GM11168 (cell line): ENCODE data around the gene IMMP2L.
"Not testable (repeated sequence)": the region's sequence is repeated elsewhere in the genome, so short reads cannot be mapped to it uniquely, and the experiment has no call there.

ENCODE experiments used
- in situ Hi-C: fragments of 300-500 bp; cut with MboI; formaldehyde crosslinking; loops from one replicate; pipeline ENCODE4 v1.12.0; 2022; ENCODE audit warnings: low sequenced_read_pairs; ENCODE audit not compliant: unreplicated experiment

The IMMP2L gene

DNA sequence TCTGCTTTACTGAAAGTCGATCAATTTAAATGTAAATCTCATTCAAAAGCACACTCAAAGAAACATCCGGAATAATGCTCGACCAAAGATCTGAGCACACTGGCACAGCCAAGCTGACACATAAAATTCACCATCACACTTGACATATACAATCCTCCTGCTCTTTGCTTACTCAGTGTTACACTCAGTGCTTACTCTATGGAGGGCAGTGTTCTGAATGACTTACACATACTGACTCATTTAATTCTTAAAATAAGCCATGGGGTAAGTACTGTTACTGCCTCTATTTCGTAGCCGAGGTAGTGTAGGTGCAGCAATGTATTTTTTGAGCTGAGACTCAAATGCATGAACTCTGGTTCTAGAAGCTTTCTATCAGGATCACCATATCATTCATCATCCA is 892.9 kb downstream of the IMMP2L start:
- in situ Hi-C loops: no loop called here

- in situ Hi-C loops: no loop called here
These were observed 897.5 kb downstream of the IMMP2L start for GRCh38 chr7:110664803-110665202.

DNA sequence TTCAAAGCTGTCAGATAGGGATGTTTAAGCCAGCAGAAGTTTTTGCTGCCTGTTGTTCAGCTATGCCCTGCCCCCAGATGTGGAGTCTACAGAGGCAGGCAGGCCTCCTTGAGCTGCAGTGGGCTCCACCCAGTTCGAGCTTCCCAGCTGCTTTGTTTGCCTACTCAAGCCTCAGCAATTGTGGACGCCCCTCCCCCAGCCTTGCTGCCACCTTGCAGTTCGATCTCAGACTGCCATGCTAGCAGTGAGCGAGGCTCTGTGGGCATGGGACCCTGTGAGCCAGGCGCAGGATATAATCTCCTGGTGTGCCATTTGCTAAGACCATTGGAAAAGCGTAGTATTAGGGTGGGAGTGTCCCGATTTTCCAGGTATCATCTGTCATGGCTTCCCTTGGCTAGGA is 901.7 kb downstream of the IMMP2L start:
- in situ Hi-C loops: not testable (repeated sequence)

DNA sequence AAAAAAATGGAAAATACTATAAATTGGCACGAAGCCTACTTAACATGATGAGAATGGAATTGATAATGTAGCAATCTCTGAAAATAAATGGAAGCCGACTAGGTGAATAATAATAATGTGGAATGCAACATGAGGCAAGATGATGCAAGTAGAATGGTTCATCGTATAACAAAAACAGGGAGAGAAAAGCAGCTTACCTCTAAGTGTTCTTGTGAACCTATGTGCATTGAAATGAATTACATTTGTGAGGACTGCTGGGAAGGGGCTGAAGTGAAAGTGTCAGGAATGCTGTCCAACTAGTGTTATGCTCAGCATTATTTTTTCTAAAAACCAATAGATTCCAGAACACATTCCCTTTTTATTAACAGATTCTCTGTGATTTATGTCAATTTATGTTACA is 912.0 kb downstream of the IMMP2L start:
- in situ Hi-C loops: no loop called here

DNA sequence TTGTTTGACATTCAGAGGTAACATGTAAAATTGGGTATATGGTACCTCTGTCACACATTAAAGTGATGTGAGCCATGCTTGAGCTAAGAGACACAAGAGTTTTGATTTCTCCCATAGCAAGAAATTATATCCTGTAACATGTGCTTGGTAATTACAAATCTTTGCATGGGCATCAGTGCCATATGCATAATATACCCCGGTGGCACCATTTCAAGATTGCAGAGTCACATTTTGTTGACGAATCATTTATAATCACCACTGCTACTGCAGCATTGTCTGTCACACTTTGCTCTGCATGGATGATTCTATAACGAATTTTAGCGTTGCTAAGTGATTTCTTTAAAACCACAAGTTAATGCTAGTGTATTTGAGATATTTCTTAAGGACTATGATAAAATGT is 915.0 kb downstream of the IMMP2L start:
- in situ Hi-C loops: no loop called here

GRCh38 chr7:110646804-110647203 is 915.5 kb downstream of the IMMP2L start:
- in situ Hi-C loops: no loop called here

DNA sequence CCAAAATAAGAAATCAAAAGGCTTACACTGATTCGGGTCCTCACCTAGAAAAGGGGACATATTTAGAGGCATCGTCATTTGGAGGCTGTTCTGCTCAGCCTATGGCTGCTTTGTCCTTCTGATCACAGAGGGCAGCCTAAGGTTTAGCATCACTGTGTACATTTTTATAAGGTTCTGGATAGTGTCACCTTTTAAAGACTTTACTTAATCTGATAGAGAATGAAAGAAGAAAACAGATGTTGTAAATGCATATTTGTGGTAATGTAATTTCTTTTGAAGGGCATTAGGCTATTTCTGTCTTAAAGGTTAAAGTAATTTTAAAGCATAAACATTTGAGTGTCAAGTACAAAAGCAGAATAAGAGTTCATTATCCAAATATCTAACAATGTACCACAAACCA is 916.7 kb downstream of the IMMP2L start:
- in situ Hi-C loops: no loop called here

DNA sequence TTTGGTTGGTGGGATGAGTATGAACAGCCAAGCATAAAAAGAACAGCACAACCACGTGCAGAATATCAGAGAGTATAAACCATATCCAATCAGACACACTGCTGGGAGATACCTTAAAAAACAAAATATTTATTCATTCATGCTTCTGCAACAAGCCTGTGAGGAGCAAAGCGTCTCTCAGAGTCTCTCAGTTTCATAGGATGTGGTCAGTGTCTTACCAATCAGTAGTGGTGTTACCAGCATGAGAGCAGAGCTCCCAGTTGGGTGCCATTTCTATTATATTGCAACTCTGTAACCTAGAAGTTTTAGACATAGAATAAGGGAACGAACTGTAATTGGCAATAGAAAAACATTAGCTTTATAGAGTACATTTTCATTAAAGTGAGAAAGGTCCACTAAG is 917.2 kb downstream of the IMMP2L start:
- in situ Hi-C loops: no loop called here

DNA sequence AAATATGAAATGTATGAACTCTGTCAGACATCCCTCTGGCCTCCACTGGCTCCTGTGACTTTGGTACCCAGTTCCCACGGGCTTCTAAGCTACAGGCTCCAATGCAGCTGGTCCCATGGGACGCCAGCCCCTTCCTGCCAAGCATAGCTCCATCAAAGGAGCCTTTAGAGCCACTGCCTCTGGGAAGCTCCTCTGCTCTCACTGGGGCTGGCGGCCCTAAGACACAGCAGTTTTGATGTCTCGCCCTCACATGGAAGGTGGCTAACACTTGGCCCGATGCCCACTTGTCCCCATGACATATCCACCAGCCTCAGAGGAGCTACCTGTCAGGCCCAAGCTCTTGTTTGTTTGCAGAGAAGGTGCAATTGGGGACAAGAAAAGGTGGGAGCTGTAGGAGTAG is 925.0 kb downstream of the IMMP2L start:
- in situ Hi-C loops: no loop called here

DNA sequence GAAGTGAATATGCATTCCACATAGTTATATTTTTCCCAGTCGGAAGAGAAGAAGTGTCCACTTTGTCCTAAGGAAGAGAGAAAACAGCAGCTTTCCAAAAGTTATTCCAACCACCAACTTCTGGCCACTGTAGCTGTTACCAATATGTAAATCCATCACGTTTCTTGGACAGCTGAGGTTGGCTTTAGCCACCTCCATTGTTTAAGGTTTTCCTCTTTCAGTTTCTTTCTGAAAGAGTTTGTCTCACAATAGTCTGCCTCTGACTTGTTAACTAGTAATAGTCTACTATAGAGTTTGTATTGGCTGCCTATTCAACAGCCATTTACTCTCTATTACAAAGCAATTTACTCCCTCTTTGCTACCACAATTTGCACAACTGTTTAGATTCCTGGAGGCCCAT is 929.0 kb downstream of the IMMP2L start:
- in situ Hi-C loops: no loop called here

- in situ Hi-C loops: no loop called here
These were observed 935.9 kb downstream of the IMMP2L start for GRCh38 chr7:110626414-110626813.

DNA sequence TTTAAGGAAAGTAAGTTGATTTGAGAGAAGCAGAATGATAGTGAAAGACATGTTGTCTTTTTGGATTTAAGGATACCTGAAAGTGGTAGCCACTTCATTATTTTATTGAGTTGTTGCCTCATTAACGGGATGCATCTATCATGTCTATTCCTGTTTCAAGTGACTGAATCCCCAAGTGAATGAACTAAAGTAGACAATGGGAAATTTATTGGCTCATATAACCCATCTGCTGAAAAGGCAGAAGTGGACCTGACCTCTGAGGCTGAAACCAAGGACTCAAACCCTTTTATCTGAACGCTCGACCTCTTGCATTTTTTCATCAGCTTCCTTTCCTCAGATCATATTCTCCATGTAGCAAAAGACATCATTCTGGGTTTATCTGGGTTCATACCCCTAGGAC is 937.0 kb downstream of the IMMP2L start:
- in situ Hi-C loops: no loop called here

DNA sequence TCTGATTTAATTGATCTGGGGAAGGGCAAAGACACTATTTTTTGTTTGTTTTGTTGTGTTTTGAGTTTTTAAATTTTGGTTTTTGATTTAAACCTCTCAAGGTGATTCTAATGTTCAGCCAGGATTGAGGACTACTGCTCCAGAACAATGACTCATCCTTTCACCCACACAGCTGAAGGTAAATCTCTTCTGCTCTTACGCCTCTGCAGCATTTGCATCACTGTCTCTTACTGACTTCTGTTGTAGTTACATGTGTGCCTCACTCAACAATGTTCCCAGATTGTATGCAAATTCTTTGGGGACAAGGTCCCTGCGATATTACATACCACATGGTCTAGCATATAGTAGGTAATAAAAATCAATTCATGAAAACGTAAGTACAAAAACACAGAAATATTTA is 938.9 kb downstream of the IMMP2L start:
- in situ Hi-C loops: no loop called here

DNA sequence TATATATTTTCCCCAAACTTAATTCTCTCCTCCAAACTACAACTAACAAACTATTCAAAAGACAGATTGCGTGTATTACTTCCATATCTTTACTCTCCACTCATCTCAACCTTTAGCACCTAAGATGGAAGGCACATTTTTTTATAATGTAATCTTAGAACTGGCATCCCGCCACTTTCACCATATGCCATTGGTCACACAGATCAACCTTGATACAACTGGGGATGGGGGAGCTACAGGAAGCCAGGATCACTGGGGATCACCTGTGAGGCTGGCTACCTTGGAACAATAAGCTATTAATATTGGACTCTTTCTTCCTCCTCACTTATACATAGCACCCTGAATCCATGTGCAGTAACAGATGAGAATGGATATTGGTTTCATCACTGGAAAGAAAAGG is 941.0 kb downstream of the IMMP2L start:
- in situ Hi-C loops: no loop called here

GRCh38 chr7:110620110-110620735 is 942.1 kb downstream of the IMMP2L start:
- in situ Hi-C loops: no loop called here
